ENCODE data around the gene CPM. TPM values are rescaled to one million over a fixed set of nuclear protein-coding genes. Genes with fewer than 3 reads are reported as not detected.

Gene CPM
- total RNA-seq, 4 donors from 2014 or later = 25.7 to 60.4 (median 43.2) TPM

- H3K4me1 ChIP-seq = peaks cover 5 to 11% of the 10 kb centered on the region in 2 donors
- no peak overlapping the region for H3K27ac ChIP-seq
- H3K36me3 ChIP-seq = no peaks in the 10 kb centered on the region
- intact Hi-C loops (cut with DNase I) = no loop called here
- no peak for DNase-seq
- no peaks in the 10 kb centered on the region for H3K27me3 ChIP-seq
- H3K9me3 ChIP-seq = no peaks in the 10 kb centered on the region
- H3K4me3 ChIP-seq (replicated peaks in 1 of 3) = no peak overlapping the region
- WGBS, 2 donors = 91 to 96% methylated on average over 9 of the region's 9 CpGs
- TF ChIP-seq CTCF (IDR thresholded peaks at IDR 0.05) (no peak), POLR2A (IDR thresholded peaks at IDR 0.05) (no peak)
Measured at GRCh38 chr12:68919581-68920239, 13.3 kb downstream of the CPM start.

GRCh38 chr12:68918960-68919359 is 14.0 kb downstream of the CPM start:
- TF ChIP-seq POLR2A (IDR thresholded peaks at IDR 0.05) = no peak
- TF ChIP-seq CTCF (IDR thresholded peaks at IDR 0.05) = no peak
- 64 to 72% methylated on average over 1 of the region's 1 CpG for WGBS, 2 donors
- no peaks in the 10 kb centered on the region for H3K27me3 ChIP-seq
- H3K27ac ChIP-seq = no peak overlapping the region
- peaks cover 5 to 11% of the 10 kb centered on the region in 2 donors for H3K4me1 ChIP-seq
- DNase-seq = no peak
- H3K4me3 ChIP-seq (replicated peaks in 1 of 3) = no peak overlapping the region
- no peaks in the 10 kb centered on the region for H3K36me3 ChIP-seq
- H3K9me3 ChIP-seq = no peaks in the 10 kb centered on the region
- intact Hi-C loops (cut with DNase I) = no loop called here

- Histone ChIP-seq H3K4me3 (replicated peaks in 1 of 3) (no peak overlapping the region), H3K36me3 (no peaks in the 10 kb centered on the region), H3K9me3 (no peaks in the 10 kb centered on the region), H3K4me1 (no peaks in the 10 kb centered on the region), H3K27ac (peak overlapping the region in 1 of 3 donors; percentile 33), H3K27me3 (no peaks in the 10 kb centered on the region)
- DNase-seq = no peak
- TF ChIP-seq CTCF (IDR thresholded peaks at IDR 0.05) (no peak), POLR2A (IDR thresholded peaks at IDR 0.05) (no peak)
- intact Hi-C loops (cut with DNase I) = no loop called here
- 68 to 77% methylated on average over 3 of the region's 3 CpGs for WGBS, 2 donors
Measured at GRCh38 chr12:68915055-68915454, 17.9 kb downstream of the CPM start.

- DNase-seq = no peak
- no peaks in the 10 kb centered on the region for H3K9me3 ChIP-seq
- H3K27me3 ChIP-seq = no peaks in the 10 kb centered on the region
- no peaks in the 10 kb centered on the region for H3K36me3 ChIP-seq
- intact Hi-C loops (cut with DNase I) = no loop called here
- no peak overlapping the region for H3K4me3 ChIP-seq (replicated peaks in 1 of 3)
- 93 to 95% methylated on average over 4 of the region's 4 CpGs for WGBS, 2 donors
- TF ChIP-seq CTCF (IDR thresholded peaks at IDR 0.05) (no peak), POLR2A (IDR thresholded peaks at IDR 0.05) (no peak)
- H3K27ac ChIP-seq = no peak overlapping the region
- no peaks in the 10 kb centered on the region for H3K4me1 ChIP-seq
Measured at GRCh38 chr12:68913682-68914081, 19.3 kb downstream of the CPM start.

- no peak overlapping the region for H3K27ac ChIP-seq
- H3K27me3 ChIP-seq = no peaks in the 10 kb centered on the region
Measured at GRCh38 chr12:68912916-68913315, 20.1 kb downstream of the CPM start.

More at GRCh38 chr12:68912916-68913315, 20.1 kb downstream of the CPM start:
- DNase-seq = no peak
- no peak overlapping the region for H3K4me3 ChIP-seq (replicated peaks in 1 of 3)
- intact Hi-C loops (cut with DNase I) = no loop called here
- WGBS, 2 donors = 82 to 85% methylated on average over 2 of the region's 2 CpGs
- TF ChIP-seq CTCF (IDR thresholded peaks at IDR 0.05) = no peak
- no peak for TF ChIP-seq POLR2A (IDR thresholded peaks at IDR 0.05)
- no peaks in the 10 kb centered on the region for H3K36me3 ChIP-seq
- no peaks in the 10 kb centered on the region for H3K4me1 ChIP-seq
- no peaks in the 10 kb centered on the region for H3K9me3 ChIP-seq
